A549 (cell line): ENCODE data around the gene MAPKAP1.

ENCODE experiments used
- CTCF ChIP-seq: fragments of >200 bp; sonication (Bioruptor Twin); formaldehyde crosslinking; IDR thresholded peaks from 3 replicates; pipeline ENCODE4 v1.5.1; 2016
- ESRRA ChIP-seq: fragments of 150-350 bp; IDR thresholded peaks from 2 replicates; pipeline ENCODE4 v1.6.1; 2014; ENCODE audit warnings: mild to moderate bottlenecking, low read length, borderline replicate concordance
- KDM1A ChIP-seq: fragments of 200-600 bp; sonication (generic); IDR thresholded peaks from 2 replicates; pipeline ENCODE4 v1.6.1; 2016; ENCODE audit warnings: low read depth, mild to moderate bottlenecking
- MAFK ChIP-seq: fragments of 450-650 bp; IDR thresholded peaks from 2 replicates; pipeline ENCODE4 v1.6.1; 2014; ENCODE audit not compliant: partially characterized antibody
- MYC ChIP-seq: IDR thresholded peaks from 2 replicates; pipeline ENCODE4 v1.6.1; 2012; ENCODE audit warnings: mild to moderate bottlenecking, inconsistent platforms, low read length, improper control_type of control experiment, borderline replicate concordance
- POLR2A ChIP-seq: IDR thresholded peaks from 2 replicates; pipeline ENCODE4 v1.6.1; 2012; ENCODE audit warnings: mild to moderate bottlenecking, low read length
- POLR2AphosphoS2 ChIP-seq: conservative IDR thresholded peaks from 2 replicates; pipeline ENCODE4 v1.6.1; 2012; ENCODE audit warnings: low read length, improper control_type of control experiment, inconsistent platforms
- RARB ChIP-seq: fragments of 250-450 bp; sonication (Bioruptor Pico); IDR thresholded peaks from 2 replicates; pipeline ENCODE4 v1.8.0; 2021; ENCODE audit warnings: mild to moderate bottlenecking, moderate library complexity
- ZC3H11A ChIP-seq: fragments of 450-650 bp; IDR thresholded peaks from 2 replicates; pipeline ENCODE4 v1.6.1; 2014; ENCODE audit warnings: antibody characterized with exemption, mild to moderate bottlenecking

- no peak for TF ChIP-seq POLR2A
- no peak for TF ChIP-seq MAFK
- TF ChIP-seq CTCF, result no peak
- TF ChIP-seq POLR2AphosphoS2, result no peak
- TF ChIP-seq MYC, result no peak
- no peak for TF ChIP-seq RARB (CRISPR knock-in tag)
- no peak for TF ChIP-seq KDM1A
- no peak for TF ChIP-seq ESRRA
- no peak for TF ChIP-seq ZC3H11A
These were observed 238.4 kb downstream of the MAPKAP1 start for GRCh38 chr9:125468646-125469045.
